ENCODE data around the gene FHOD3. TPM values are rescaled to one million over a fixed set of nuclear protein-coding genes. Genes with fewer than 3 reads are reported as not detected.

The FHOD3 gene
- total RNA-seq, 1 experiment from 2014 or later = 0.34 TPM

DNA sequence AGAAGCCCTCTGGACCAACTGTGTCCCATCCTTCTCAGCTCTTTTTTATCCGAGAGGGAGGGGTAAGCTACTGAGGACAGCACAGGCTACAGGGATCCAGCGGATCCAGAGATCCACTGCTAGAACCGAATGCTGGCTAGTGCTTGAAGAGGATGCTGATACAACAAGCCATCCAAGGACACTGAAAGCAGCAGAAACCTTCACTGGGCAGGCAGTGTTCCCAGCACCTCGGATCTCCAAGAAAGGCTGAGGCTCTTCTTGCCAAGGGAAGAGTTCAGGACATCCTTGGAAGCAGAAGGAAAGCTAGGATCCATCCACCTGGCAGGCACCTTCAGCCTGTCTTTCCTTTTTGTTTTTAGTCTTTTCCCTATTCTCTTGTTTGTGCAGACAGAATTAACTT lies 13.2 kb upstream of the FHOD3 start:
- intact Hi-C loops (cut with micrococcal nuclease; ENCODE audit: unreplicated experiment) = loop anchor here (1.0 to 10.0 kb wide), 5 partner anchors 188 to 879 kb away; no protein-coding TSS in a partner anchor
- CTCF ChIA-PET = interaction anchor here (1.0 to 1.8 kb wide), 4 partner anchors 188 to 528 kb away, joined by 3 to 16 read pairs (median 10); no protein-coding TSS in a partner anchor
- H3K27ac ChIP-seq (ENCODE audit: low read depth, low read length, poor library complexity, severe bottlenecking) = no peak overlapping the region
- no TSS peak for BruUV-seq (replicated peaks)
- no peaks in the 10 kb centered on the region for H3K4me1 ChIP-seq (ENCODE audit: insufficient read depth, low read length, poor library complexity, severe bottlenecking)
- peaks cover 33% of the 10 kb centered on the region for H3K27me3 ChIP-seq (replicated peaks; ENCODE audit: insufficient read depth, low read depth, low read length, poor library complexity)
- no peak overlapping the region for H3K4me3 ChIP-seq (ENCODE audit: low read depth, low read length, poor library complexity, severe bottlenecking)
- no peaks in the 10 kb centered on the region for H3K36me3 ChIP-seq (ENCODE audit: insufficient read depth, low read length, poor library complexity, severe bottlenecking)
- DNase-seq (ENCODE audit: low spot score) = no peak
- TF ChIP-seq, protein P1, sequence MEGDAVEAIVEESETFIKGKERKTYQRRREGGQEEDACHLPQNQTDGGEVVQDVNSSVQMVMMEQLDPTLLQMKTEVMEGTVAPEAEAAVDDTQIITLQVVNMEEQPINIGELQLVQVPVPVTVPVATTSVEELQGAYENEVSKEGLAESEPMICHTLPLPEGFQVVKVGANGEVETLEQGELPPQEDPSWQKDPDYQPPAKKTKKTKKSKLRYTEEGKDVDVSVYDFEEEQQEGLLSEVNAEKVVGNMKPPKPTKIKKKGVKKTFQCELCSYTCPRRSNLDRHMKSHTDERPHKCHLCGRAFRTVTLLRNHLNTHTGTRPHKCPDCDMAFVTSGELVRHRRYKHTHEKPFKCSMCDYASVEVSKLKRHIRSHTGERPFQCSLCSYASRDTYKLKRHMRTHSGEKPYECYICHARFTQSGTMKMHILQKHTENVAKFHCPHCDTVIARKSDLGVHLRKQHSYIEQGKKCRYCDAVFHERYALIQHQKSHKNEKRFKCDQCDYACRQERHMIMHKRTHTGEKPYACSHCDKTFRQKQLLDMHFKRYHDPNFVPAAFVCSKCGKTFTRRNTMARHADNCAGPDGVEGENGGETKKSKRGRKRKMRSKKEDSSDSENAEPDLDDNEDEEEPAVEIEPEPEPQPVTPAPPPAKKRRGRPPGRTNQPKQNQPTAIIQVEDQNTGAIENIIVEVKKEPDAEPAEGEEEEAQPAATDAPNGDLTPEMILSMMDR (conservative IDR thresholded peaks at IDR 0.05; ENCODE audit: low read depth, low read length) = no peak
- no peak for TF ChIP-seq EZH2 (IDR thresholded peaks at IDR 0.05; ENCODE audit: borderline replicate concordance, low read depth, low read length, poor library complexity, severe bottlenecking)
- H3K9me3 ChIP-seq (ENCODE audit: low read depth, low read length, poor library complexity, severe bottlenecking) = peaks cover 4% of the 10 kb centered on the region
- POLR2A ChIA-PET (ENCODE audit: low non-redundant PET) = no interaction called here

DNA sequence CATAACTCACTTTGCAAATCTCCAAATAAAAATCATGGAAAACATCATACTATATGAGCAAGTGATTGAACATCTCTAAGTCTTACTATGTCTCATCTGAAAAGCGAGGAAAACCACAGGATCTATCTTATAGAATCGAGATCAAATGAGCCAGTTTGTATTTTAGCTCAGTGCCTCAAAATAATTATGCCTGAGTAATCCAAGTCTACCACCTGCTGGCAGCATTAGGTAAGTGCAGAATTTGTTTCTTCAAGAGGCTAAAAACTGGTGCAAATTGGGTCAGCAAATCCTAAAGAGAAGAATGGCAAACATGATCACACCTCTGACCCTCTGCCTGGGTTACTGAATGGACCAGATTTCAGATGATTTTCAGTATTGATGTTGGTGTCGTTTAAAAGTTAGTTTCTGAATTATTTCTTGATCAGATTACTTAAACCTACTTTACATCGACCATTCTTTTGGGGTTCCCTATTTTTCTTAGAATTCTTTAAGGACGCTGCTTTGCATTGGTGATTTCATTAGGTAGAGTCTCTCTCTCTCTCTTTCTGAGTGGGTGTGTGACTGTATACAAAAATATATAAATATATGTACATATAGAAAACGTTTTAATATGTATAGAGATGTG lies 12.7 kb upstream of the FHOD3 start:
- intact Hi-C loops (cut with micrococcal nuclease; ENCODE audit: unreplicated experiment) = loop anchor here (1.0 to 10.0 kb wide), 5 partner anchors 188 to 880 kb away; no protein-coding TSS in a partner anchor
- Histone ChIP-seq H3K4me1 (ENCODE audit: insufficient read depth, low read length, poor library complexity, severe bottlenecking) (no peaks in the 10 kb centered on the region), H3K27me3 (replicated peaks; ENCODE audit: insufficient read depth, low read depth, low read length, poor library complexity) (peaks cover 30% of the 10 kb centered on the region), H3K27ac (ENCODE audit: low read depth, low read length, poor library complexity, severe bottlenecking) (no peak overlapping the region), H3K4me3 (ENCODE audit: low read depth, low read length, poor library complexity, severe bottlenecking) (no peak overlapping the region), H3K36me3 (ENCODE audit: insufficient read depth, low read length, poor library complexity, severe bottlenecking) (no peaks in the 10 kb centered on the region), H3K9me3 (ENCODE audit: low read depth, low read length, poor library complexity, severe bottlenecking) (peaks cover 4% of the 10 kb centered on the region)
- no peak for TF ChIP-seq EZH2 (IDR thresholded peaks at IDR 0.05; ENCODE audit: borderline replicate concordance, low read depth, low read length, poor library complexity, severe bottlenecking)
- TF ChIP-seq, protein P1 (conservative IDR thresholded peaks at IDR 0.05; ENCODE audit: low read depth, low read length) = peak; percentile 84
- ChIA-PET POLR2A (ENCODE audit: low non-redundant PET) (no interaction called here), CTCF (interaction anchor here (0.6 to 1.8 kb wide), 5 partner anchors 136 to 529 kb away, joined by 3 to 16 read pairs (median 9); no protein-coding TSS in a partner anchor)
- peak; percentile 73 for DNase-seq (ENCODE audit: low spot score)
- BruUV-seq (replicated peaks) = no TSS peak

DNA sequence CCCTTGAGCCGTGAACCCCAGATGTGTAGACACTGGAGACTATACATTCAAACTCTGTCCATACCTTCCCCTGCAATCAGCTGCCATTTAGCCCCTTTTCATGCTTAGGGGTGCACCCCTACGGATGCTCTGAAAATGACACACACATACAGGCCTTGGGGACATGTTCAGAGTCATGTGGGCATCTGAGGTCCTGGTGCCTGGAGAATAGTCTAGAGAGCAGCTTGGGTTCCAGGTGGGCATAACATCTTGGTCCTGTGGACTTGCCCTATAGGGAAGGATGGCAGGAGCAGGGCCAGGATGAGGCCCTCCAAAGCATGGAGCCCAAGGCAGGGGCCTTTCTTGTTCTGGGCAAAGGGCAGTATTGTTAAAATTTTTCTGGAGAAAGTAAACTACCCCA lies 9.9 kb upstream of the FHOD3 start:
- H3K27me3 ChIP-seq (replicated peaks; ENCODE audit: insufficient read depth, low read depth, low read length, poor library complexity) = peaks cover 15% of the 10 kb centered on the region
- ChIA-PET POLR2A (ENCODE audit: low non-redundant PET) (no interaction called here), CTCF (no interaction called here)
- H3K36me3 ChIP-seq (ENCODE audit: insufficient read depth, low read length, poor library complexity, severe bottlenecking) = no peaks in the 10 kb centered on the region
- BruUV-seq (replicated peaks) = no TSS peak
- TF ChIP-seq, protein P1 (conservative IDR thresholded peaks at IDR 0.05; ENCODE audit: low read depth, low read length) = no peak
- no peak for TF ChIP-seq EZH2 (IDR thresholded peaks at IDR 0.05; ENCODE audit: borderline replicate concordance, low read depth, low read length, poor library complexity, severe bottlenecking)
- no peaks in the 10 kb centered on the region for H3K4me1 ChIP-seq (ENCODE audit: insufficient read depth, low read length, poor library complexity, severe bottlenecking)
- H3K4me3 ChIP-seq (ENCODE audit: low read depth, low read length, poor library complexity, severe bottlenecking) = no peak overlapping the region
- no peak for DNase-seq (ENCODE audit: low spot score)
- H3K27ac ChIP-seq (ENCODE audit: low read depth, low read length, poor library complexity, severe bottlenecking) = no peak overlapping the region
- H3K9me3 ChIP-seq (ENCODE audit: low read depth, low read length, poor library complexity, severe bottlenecking) = peaks cover 4% of the 10 kb centered on the region
- intact Hi-C loops (cut with micrococcal nuclease; ENCODE audit: unreplicated experiment) = loop anchor here (10.0 kb wide), 2 partner anchors 467 to 883 kb away; no protein-coding TSS in a partner anchor

Data from A673 (cell line).